Endothelial cell (in vitro differentiated cells): ENCODE results near the gene KRTAP4-5. TPM values are rescaled to one million over a fixed set of nuclear protein-coding genes. Genes with fewer than 3 reads are reported as not detected.
"Not testable (repeated sequence)": the region's sequence is repeated elsewhere in the genome, so short reads cannot be mapped to it uniquely, and the experiment has no call there.

Experiments used
- DNase-seq: peaks from one replicate; pipeline ENCODE4 v3.0.0; 2021; ENCODE audit warnings: low spot score
- H3K27ac Mint-ChIP-seq: one replicate; pipeline ENCODE4 v1.8.0; 2021; ENCODE audit warnings: mixed read lengths, inconsistent platforms; ENCODE audit not compliant: unreplicated experiment
- H3K27me3 Mint-ChIP-seq: one replicate; pipeline ENCODE4 v1.8.0; 2021; ENCODE audit warnings: mild to moderate bottlenecking, moderate library complexity, mixed read lengths, inconsistent platforms; ENCODE audit not compliant: unreplicated experiment
- H3K36me3 Mint-ChIP-seq: one replicate; pipeline ENCODE4 v1.8.0; 2021; ENCODE audit warnings: mild to moderate bottlenecking, low read depth, mixed read lengths, inconsistent platforms; ENCODE audit not compliant: unreplicated experiment
- H3K4me1 Mint-ChIP-seq: one replicate; pipeline ENCODE4 v1.8.0; 2021; ENCODE audit warnings: mild to moderate bottlenecking, mixed read lengths, inconsistent platforms; ENCODE audit not compliant: unreplicated experiment
- H3K4me3 Mint-ChIP-seq: one replicate; pipeline ENCODE4 v1.8.0; 2021; ENCODE audit warnings: mild to moderate bottlenecking, mixed read lengths, inconsistent platforms; ENCODE audit not compliant: unreplicated experiment
- H3K9me3 Mint-ChIP-seq: one replicate; pipeline ENCODE4 v1.8.0; 2021; ENCODE audit warnings: mixed read lengths, inconsistent platforms; ENCODE audit not compliant: unreplicated experiment
- total RNA-seq: library from RNA; stranded (reverse); fragmentation: NEBNext Ultra II Directional; extraction: Animal tissue kit (Norgen Biotek cat#: 25700); gene quantifications from one replicate; pipeline ENCODE4 v1.2.1, GENCODE V29; 2021; ENCODE audit not compliant: unreplicated experiment
- TF ChIP-seq, protein P1 (sequence below): fragments of 200-600 bp; sonication (generic); IDR thresholded peaks from one replicate; pipeline ENCODE4 v1.5.0; 2021; ENCODE audit warnings: antibody characterized with exemption; ENCODE audit not compliant: unreplicated experiment

Gene KRTAP4-5
- total RNA-seq, 1 donor from 2014 or later = not detected

DNA sequence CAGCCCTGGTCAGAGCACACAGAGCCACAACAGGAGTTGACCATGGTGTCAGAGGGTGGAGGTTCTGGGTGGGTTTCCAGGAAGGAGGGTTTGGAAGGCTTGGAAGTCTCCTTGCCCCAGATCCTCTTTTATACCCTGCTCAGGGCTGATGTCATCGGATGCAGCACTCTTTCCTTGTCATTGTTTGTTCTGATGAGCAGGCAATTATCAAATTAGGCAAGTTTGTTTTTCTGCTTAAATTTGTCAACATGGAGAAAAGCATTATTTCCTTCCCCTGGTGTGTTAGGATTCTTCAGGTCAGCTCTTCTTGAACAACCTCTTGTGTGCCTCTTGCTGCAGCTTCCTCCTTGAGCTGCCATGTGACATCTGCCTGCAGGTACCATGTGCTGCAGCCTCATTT lies 11.0 kb upstream of the KRTAP4-5 start, which contains the start of gene KRTAP4-4:
Gene KRTAP4-4 (minus strand): TSS at position 101 of the 400 bp plus-strand sequence. CDS start 57 bp downstream, at position 44.
- TF ChIP-seq, protein P1, sequence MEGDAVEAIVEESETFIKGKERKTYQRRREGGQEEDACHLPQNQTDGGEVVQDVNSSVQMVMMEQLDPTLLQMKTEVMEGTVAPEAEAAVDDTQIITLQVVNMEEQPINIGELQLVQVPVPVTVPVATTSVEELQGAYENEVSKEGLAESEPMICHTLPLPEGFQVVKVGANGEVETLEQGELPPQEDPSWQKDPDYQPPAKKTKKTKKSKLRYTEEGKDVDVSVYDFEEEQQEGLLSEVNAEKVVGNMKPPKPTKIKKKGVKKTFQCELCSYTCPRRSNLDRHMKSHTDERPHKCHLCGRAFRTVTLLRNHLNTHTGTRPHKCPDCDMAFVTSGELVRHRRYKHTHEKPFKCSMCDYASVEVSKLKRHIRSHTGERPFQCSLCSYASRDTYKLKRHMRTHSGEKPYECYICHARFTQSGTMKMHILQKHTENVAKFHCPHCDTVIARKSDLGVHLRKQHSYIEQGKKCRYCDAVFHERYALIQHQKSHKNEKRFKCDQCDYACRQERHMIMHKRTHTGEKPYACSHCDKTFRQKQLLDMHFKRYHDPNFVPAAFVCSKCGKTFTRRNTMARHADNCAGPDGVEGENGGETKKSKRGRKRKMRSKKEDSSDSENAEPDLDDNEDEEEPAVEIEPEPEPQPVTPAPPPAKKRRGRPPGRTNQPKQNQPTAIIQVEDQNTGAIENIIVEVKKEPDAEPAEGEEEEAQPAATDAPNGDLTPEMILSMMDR = no peak
- no peaks in the 10 kb centered on the region for H3K27me3 Mint-ChIP-seq
- H3K9me3 Mint-ChIP-seq = no peaks in the 10 kb centered on the region
- DNase-seq = no peak
- no peaks in the 10 kb centered on the region for H3K36me3 Mint-ChIP-seq
- H3K27ac Mint-ChIP-seq = no peak within 1 kb of the TSS
- no peaks in the 10 kb centered on the region for H3K4me1 Mint-ChIP-seq
- no peak within 1 kb of the TSS for H3K4me3 Mint-ChIP-seq

DNA sequence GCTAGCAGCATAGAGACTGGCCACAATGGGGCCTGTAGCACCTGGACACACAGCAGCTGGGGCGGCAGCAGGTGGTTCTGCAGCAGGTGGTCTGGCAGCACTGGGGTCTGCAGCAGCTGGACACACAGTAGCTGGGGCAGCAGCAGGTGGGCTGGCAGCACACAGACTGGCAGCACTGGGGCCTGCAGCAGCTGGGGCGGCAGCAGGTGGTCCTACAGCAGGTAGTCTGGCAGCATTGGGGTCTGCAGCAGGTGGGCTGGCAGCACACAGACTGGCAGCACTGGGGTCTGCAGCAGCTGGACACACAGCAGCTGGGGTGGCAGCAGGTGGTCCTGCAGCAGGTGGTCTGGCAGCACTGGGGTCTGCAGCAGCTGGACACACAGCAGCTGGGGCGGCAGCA lies 10.6 kb upstream of the KRTAP4-5 start:
- not testable (repeated sequence) for H3K27me3 Mint-ChIP-seq, H3K9me3 Mint-ChIP-seq, H3K27ac Mint-ChIP-seq, H3K4me1 Mint-ChIP-seq, H3K36me3 Mint-ChIP-seq, H3K4me3 Mint-ChIP-seq, DNase-seq

DNA sequence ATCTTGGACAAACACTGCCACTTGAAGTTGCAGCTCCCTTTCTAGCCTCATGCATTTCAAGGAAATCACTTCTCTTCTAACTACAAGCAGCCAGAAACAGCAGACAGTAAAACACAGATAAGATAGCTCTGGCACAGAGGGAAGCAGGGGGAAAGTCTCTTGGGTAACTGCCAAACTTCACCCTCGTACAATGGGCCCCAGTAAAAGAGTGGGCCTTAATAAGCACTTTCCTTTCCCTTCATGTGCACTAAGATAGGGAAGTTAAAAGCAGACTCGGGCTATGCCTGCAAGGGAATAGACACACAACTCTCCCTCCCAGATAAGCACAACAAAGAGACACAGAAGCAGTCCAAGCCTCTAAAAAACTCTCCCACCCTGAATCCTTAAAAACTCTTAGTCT lies 4.2 kb upstream of the KRTAP4-5 start:
- TF ChIP-seq, protein P1 = no peak
- H3K36me3 Mint-ChIP-seq = no peaks in the 10 kb centered on the region
- DNase-seq = no peak
- H3K9me3 Mint-ChIP-seq = no peaks in the 10 kb centered on the region
- no peaks in the 10 kb centered on the region for H3K27me3 Mint-ChIP-seq
- H3K27ac Mint-ChIP-seq = no peak overlapping the region
- H3K4me3 Mint-ChIP-seq = no peak overlapping the region
- H3K4me1 Mint-ChIP-seq = no peaks in the 10 kb centered on the region

DNA sequence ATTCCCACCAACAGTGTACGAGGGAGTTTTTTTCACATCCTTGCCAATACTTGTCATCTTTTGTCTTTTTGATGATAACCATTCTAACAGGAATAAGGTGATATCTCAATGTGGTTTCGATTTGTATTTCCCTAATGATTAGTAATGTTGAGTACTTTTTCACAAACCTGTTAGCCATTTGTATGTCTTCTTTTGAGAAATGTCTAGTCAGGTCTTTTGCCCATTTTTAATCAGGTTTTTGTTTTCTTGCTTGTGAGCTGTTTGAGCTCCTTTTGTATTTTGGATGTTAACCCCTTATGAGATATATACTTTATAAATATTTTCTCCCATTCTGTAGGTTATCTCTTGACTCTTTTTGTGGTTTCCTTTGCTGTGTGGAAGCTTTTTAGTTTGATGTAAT lies 1.9 kb upstream of the KRTAP4-5 start:
- no peak overlapping the region for H3K4me3 Mint-ChIP-seq
- no peaks in the 10 kb centered on the region for H3K9me3 Mint-ChIP-seq
- H3K36me3 Mint-ChIP-seq = no peaks in the 10 kb centered on the region
- H3K27me3 Mint-ChIP-seq = no peaks in the 10 kb centered on the region
- no peak overlapping the region for H3K27ac Mint-ChIP-seq
- TF ChIP-seq, protein P1 = no peak
- no peaks in the 10 kb centered on the region for H3K4me1 Mint-ChIP-seq
- no peak for DNase-seq

DNA sequence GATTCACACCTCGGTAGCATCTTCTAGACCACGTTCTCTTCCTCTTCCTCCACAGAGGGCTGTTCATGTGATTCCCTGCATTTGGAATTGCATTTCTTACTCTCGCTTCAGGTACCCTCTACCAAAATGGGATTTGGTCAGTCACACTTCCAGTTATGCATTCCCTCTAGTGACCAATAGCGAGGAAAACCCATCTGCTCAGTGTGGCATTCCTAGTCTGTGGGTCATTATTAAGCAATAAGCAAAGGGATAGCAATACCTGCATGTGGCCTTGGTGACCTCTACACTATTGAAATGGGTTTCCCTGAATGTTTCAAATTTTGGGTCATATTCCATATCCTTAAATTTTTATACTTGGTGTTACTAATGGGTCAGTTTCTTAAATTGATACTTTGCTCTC lies 401 bp upstream of the KRTAP4-5 start:
- peaks cover 7% of the 10 kb centered on the region for H3K4me1 Mint-ChIP-seq
- H3K36me3 Mint-ChIP-seq = no peaks in the 10 kb centered on the region
- H3K27ac Mint-ChIP-seq = no peak overlapping the region
- H3K27me3 Mint-ChIP-seq = peaks cover under 1% of the 10 kb centered on the region
- H3K4me3 Mint-ChIP-seq = no peak overlapping the region
- TF ChIP-seq, protein P1 = no peak
- no peaks in the 10 kb centered on the region for H3K9me3 Mint-ChIP-seq
- DNase-seq = no peak

DNA sequence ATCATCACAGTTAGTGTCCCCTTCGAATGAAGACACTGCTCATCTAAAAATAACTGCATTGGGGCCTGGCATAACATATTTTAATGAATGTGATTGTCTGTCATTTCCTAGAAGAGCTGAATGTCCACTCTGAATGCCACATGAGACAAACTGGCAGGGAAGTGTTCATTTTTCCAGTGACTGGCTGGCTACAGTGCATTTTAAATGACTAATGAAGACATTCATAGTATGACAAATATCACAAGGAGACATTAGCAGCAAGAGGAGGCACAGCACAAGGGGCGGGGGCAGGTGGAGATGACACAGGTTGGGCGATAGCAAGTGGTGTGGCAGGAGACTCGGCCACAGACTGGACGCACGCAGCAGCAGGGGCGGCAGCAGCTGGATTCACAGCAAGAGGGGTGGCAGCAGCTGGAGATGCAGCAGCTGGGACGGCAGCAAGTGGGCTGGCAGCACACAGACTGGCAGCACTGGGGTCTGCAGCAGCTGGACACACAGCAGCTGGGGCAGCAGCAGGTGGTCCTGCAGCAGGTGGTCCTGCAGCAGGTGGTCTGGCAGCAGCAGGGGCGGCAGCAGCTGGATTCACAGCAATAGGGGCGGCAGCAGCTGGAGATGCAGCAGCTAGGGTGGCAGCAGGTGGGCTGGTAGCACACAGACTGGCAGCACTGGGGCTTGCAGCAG lies 514 bp downstream of the KRTAP4-5 start:
- not testable (repeated sequence) for H3K36me3 Mint-ChIP-seq, H3K4me1 Mint-ChIP-seq, H3K27ac Mint-ChIP-seq, H3K4me3 Mint-ChIP-seq, DNase-seq, H3K9me3 Mint-ChIP-seq, H3K27me3 Mint-ChIP-seq
